Endothelial cell of umbilical vein (primary cell): ENCODE results near the gene BBX. TPM values are rescaled to one million over a fixed set of nuclear protein-coding genes. Genes with fewer than 3 reads are reported as not detected.

Experiments used
- BruUV-seq: library from RNA; stranded (reverse); fragments of 400-500 nt; replicated peaks from 2 replicates; lab custom pipeline; 2021; lab: Mats Ljungman, UMichigan
- CTCF ChIA-PET: fragments of 300-600, 350-600 bp; sonication (Branson Sonifier 250); formaldehyde crosslinking; loops from one replicate; lab custom pipeline; 2021; ENCODE audit warnings: antibody characterized with exemption, inconsistent platforms; lab: Charles Lee
- POLR2A ChIA-PET: fragments of 300-600, 350-600 bp; sonication (Branson Sonifier 250); formaldehyde crosslinking; loops from one replicate; lab custom pipeline; 2021; ENCODE audit warnings: antibody characterized with exemption, inconsistent platforms; lab: Charles Lee
- DNase-seq: peaks from one replicate; pipeline ENCODE4 v3.0.0-alpha.2; 2011; ENCODE audit warnings: low read depth, low spot score
- FAIRE-seq: peaks from 2 replicates; lab custom pipeline; 2011; peaks lifted over from hg19 to GRCh38; lab: Jason Lieb, UNC
- H2AFZ ChIP-seq: 2 replicates; pipeline ENCODE4 v1.6.0; 2012; ENCODE audit warnings: low read depth, low read length, control low read depth, inconsistent platforms
- H3K27ac ChIP-seq: 2 replicates; pipeline ENCODE4 v1.5.1; 2011; ENCODE audit warnings: low read depth, mild to moderate bottlenecking, control low read depth, low read length, moderate library complexity; ENCODE audit not compliant: insufficient read depth
- H3K27me3 ChIP-seq, 2 experiments: 2 replicates each; pipeline versions ENCODE4 v1.6.0 to v1.6.1; 2011; ENCODE audit warnings: low read length in 2 of 2, mixed read lengths in 1 of 2; ENCODE audit not compliant: control insufficient read depth in 2 of 2, insufficient read depth in 2 of 2
- H3K36me3 ChIP-seq, 2 experiments: 2 replicates in 1 of 2; 3 replicates in 1 of 2; pipeline ENCODE4 v1.5.1; 2011; ENCODE audit warnings: low read length in 2 of 2, mild to moderate bottlenecking in 1 of 2, moderate library complexity in 1 of 2; ENCODE audit not compliant: control insufficient read depth in 2 of 2, insufficient read depth in 2 of 2; ENCODE audit errors: extremely low read depth in 1 of 2
- H3K4me1 ChIP-seq: 3 replicates; pipeline ENCODE4 v1.5.1; 2011; ENCODE audit warnings: mild to moderate bottlenecking, low read length; ENCODE audit not compliant: control insufficient read depth, insufficient read depth; ENCODE audit errors: extremely low read depth
- H3K4me2 ChIP-seq: 2 replicates; pipeline ENCODE4 v1.6.1; 2011; ENCODE audit warnings: low read length, control low read depth, mixed read lengths; ENCODE audit not compliant: insufficient read depth
- H3K4me3 ChIP-seq, 3 experiments: fragments of 200-600 bp in 1 of 3; sonication (generic), shearing (Covaris generic) in 1 of 3; replicated peaks in 1 of 3; 2 replicates each; pipeline ENCODE4 v1.5.1; 2011 to 2016; ENCODE audit warnings: control low read depth in 3 of 3, low read length in 3 of 3, mild to moderate bottlenecking in 2 of 3, inconsistent platforms in 1 of 3, low read depth in 1 of 3, moderate library complexity in 1 of 3; ENCODE audit not compliant: insufficient read depth in 1 of 3
- H3K79me2 ChIP-seq: 2 replicates; pipeline ENCODE4 v1.6.0; 2012; ENCODE audit warnings: low read length, inconsistent platforms; ENCODE audit not compliant: control insufficient read depth, insufficient read depth
- H3K9ac ChIP-seq: replicated peaks from 2 replicates; pipeline ENCODE3; 2011; ENCODE audit warnings: low read length, control low read depth; ENCODE audit not compliant: insufficient read depth; ENCODE audit errors: extremely low read depth
- H3K9me1 ChIP-seq: replicated peaks from 3 replicates; pipeline ENCODE4 v1.6.0; 2011; ENCODE audit warnings: mild to moderate bottlenecking, low read length; ENCODE audit not compliant: control insufficient read depth, insufficient read depth; ENCODE audit errors: extremely low read depth
- H3K9me3 ChIP-seq: replicated peaks from 2 replicates; pipeline ENCODE4 v1.5.1; 2012; ENCODE audit warnings: low read length, inconsistent platforms; ENCODE audit not compliant: control insufficient read depth, insufficient read depth
- H4K20me1 ChIP-seq: replicated peaks from 2 replicates; pipeline ENCODE3; 2011; ENCODE audit warnings: mild to moderate bottlenecking, low read length; ENCODE audit not compliant: control insufficient read depth, insufficient read depth; ENCODE audit errors: extremely low read depth
- FOS ChIP-seq: IDR thresholded peaks from 2 replicates; pipeline ENCODE4 v1.6.1; 2011; ENCODE audit warnings: mild to moderate bottlenecking, low read length, moderate library complexity, borderline replicate concordance; ENCODE audit not compliant: insufficient read depth
- JUN ChIP-seq: IDR thresholded peaks from 2 replicates; pipeline ENCODE4 v1.6.1; 2011; ENCODE audit warnings: borderline replicate concordance, low read depth; ENCODE audit not compliant: insufficient read length, insufficient read depth
- POLR2AphosphoS5 ChIP-seq: IDR thresholded peaks from 2 replicates; pipeline ENCODE4 v1.6.1; 2012; ENCODE audit warnings: low read depth, mild to moderate bottlenecking, control low read depth, low read length, moderate library complexity; ENCODE audit not compliant: insufficient read depth
- dilution Hi-C: fragments of 300-500 bp; cut with MboI; formaldehyde crosslinking; loops from one replicate; pipeline ENCODE4 v1.15.0; 2019; ENCODE audit warnings: low sequenced_read_pairs; ENCODE audit not compliant: extremely low pct_ligation_motif_present
- intact Hi-C: fragments of 100-400 bp; cut with micrococcal nuclease; formaldehyde crosslinking; loops from one replicate; pipeline ENCODE4 v1.10.0; 2022
- polyA plus RNA-seq, 4 experiments: library from polyadenylated mRNA; depleted of rRNA in 3 of 4; stranded (reverse) in 3 of 4; unstranded in 1 of 4; fragments of >200 nt; gene quantifications; 2 replicates each; pipeline versions ENCODE4 v1.2.1 to v1.2.3, GENCODE V29; 2011 to 2012; ENCODE audit warnings: missing spikeins in 1 of 4
- total RNA-seq: library from RNA; stranded (reverse); gene quantifications from 2 replicates; pipeline ENCODE4 v1.2.3, GENCODE V29; 2021

BBX gene
- total and polyA plus RNA-seq, 2 donors (not counting 3 experiments of a cell fraction or from before 2014, with no cell fraction given): 21.4 to 43.4 TPM

GRCh38 chr3:107670986-107671385 lies 148.2 kb downstream of the BBX start:
- TF ChIP-seq FOS: no peak
- no peaks in the 10 kb centered on the region for H3K27me3 ChIP-seq
- H3K79me2 ChIP-seq: no peaks in the 10 kb centered on the region
- peaks cover 7% of the 10 kb centered on the region for H3K4me1 ChIP-seq
- H3K9me3 ChIP-seq: no peaks in the 10 kb centered on the region
- H3K4me3 ChIP-seq: no peak overlapping the region
- dilution Hi-C loops (no loop called here), intact Hi-C loops (no loop called here)
- ChIA-PET POLR2A (no interaction called here), CTCF (interaction anchor here (0.9 to 2.3 kb wide), 4 partner anchors 10 to 70 kb away, joined by 3 to 29 read pairs (median 8); no protein-coding TSS in a partner anchor)
- DNase-seq (no peak), FAIRE-seq (no peak)
- H3K9me1 ChIP-seq: no peaks in the 10 kb centered on the region
- no peak overlapping the region for H3K9ac ChIP-seq
- H3K4me2 ChIP-seq: no peak overlapping the region
- no TSS peak for BruUV-seq
- no peak overlapping the region for H3K27ac ChIP-seq
- no peaks in the 10 kb centered on the region for H4K20me1 ChIP-seq
- no peak overlapping the region for H2AFZ ChIP-seq
- H3K36me3 ChIP-seq: no peaks in the 10 kb centered on the region

- no peak for FAIRE-seq
- no TSS peak for BruUV-seq
- dilution Hi-C loops: no loop called here
- TF ChIP-seq JUN: no peak
- no peak for TF ChIP-seq POLR2AphosphoS5
- Histone ChIP-seq H3K4me1 (no peaks in the 10 kb centered on the region), H3K27ac (no peak overlapping the region), H3K36me3 (no peaks in the 10 kb centered on the region), H2AFZ (no peak overlapping the region), H3K9me3 (no peaks in the 10 kb centered on the region), H3K9me1 (no peaks in the 10 kb centered on the region), H4K20me1 (no peaks in the 10 kb centered on the region), H3K4me2 (no peak overlapping the region), H3K9ac (no peak overlapping the region), H3K4me3 (no peak overlapping the region), H3K27me3 (no peaks in the 10 kb centered on the region), H3K79me2 (no peaks in the 10 kb centered on the region)
- no peak for DNase-seq
- CTCF ChIA-PET: interaction anchor here (1.1 to 5.4 kb wide), 8 partner anchors 10 to 253 kb away, joined by 4 to 268 read pairs (median 60); no protein-coding TSS in a partner anchor
- intact Hi-C loops: no loop called here
- POLR2A ChIA-PET: no interaction called here
These were observed 151.6 kb downstream of the BBX start for GRCh38 chr3:107674371-107674770.
